CD4-positive, alpha-beta T cell (primary cell): ENCODE results near the gene UNC5B. TPM values are rescaled to one million over a fixed set of nuclear protein-coding genes. Genes with fewer than 3 reads are reported as not detected.

Experiments used
- ATAC-seq: fragments of 200-7000 bp; cut with Tn5 transposase; one replicate; pipeline ENCODE4 v1.10.0; 2022; ENCODE audit warnings: mild to moderate bottlenecking; ENCODE audit not compliant: poor library complexity
- CTCF ChIA-PET: fragments of 350-600 bp; sonication (Branson Sonifier 250); formaldehyde crosslinking; loops from one replicate; lab custom pipeline; 2021; ENCODE audit warnings: antibody characterized with exemption, inconsistent platforms; lab: Charles Lee
- POLR2A ChIA-PET: fragments of 350-600 bp; sonication (Branson Sonifier 250); formaldehyde crosslinking; loops from one replicate; lab custom pipeline; 2021; ENCODE audit warnings: antibody characterized with exemption, inconsistent platforms; lab: Charles Lee
- DNase-seq, 14 experiments: peaks; one replicate each; pipeline ENCODE4 v3.0.0-alpha.2; 2013 to 2020; ENCODE audit warnings: mixed read lengths in 2 of 14
- H3K27ac ChIP-seq, 2 donors: one replicate each; pipeline versions ENCODE4 v1.5.1 to v1.7.0; 2013; ENCODE audit warnings: low read length in 2 of 2, low read depth in 1 of 2, mild to moderate bottlenecking in 1 of 2
- H3K27me3 ChIP-seq, 2 experiments: 1 replicate in 1 of 2; 2 replicates in 1 of 2; pipeline versions ENCODE4 v1.6.1 to v1.7.0; 2013; ENCODE audit warnings: low read length in 2 of 2, control low read depth in 1 of 2, mild to moderate bottlenecking in 1 of 2, moderate library complexity in 1 of 2; ENCODE audit not compliant: insufficient read depth in 2 of 2, control insufficient read depth in 1 of 2
- H3K36me3 ChIP-seq: one replicate; pipeline ENCODE4 v1.6.1; 2013; ENCODE audit warnings: low read length, control low read depth; ENCODE audit not compliant: insufficient read depth
- H3K4me1 ChIP-seq: one replicate; pipeline ENCODE4 v1.6.1; 2013; ENCODE audit warnings: low read length, control low read depth; ENCODE audit not compliant: insufficient read depth
- H3K4me3 ChIP-seq: one replicate; pipeline ENCODE4 v1.5.1; 2013; ENCODE audit warnings: mild to moderate bottlenecking, low read length, moderate library complexity
- H3K9me3 ChIP-seq, 2 experiments: 1 replicate in 1 of 2; 2 replicates in 1 of 2; pipeline versions ENCODE4 v1.6.1 to v1.7.0; 2013; ENCODE audit warnings: low read length in 2 of 2, mild to moderate bottlenecking in 2 of 2, control low read depth in 1 of 2, moderate library complexity in 1 of 2; ENCODE audit not compliant: control insufficient read depth in 1 of 2, insufficient read depth in 1 of 2
- H3K27ac Mint-ChIP-seq: one replicate; pipeline ENCODE4 v1.8.0; 2020; ENCODE audit warnings: mixed read lengths
- H3K27me3 Mint-ChIP-seq: one replicate; pipeline ENCODE4 v1.8.0; 2021; ENCODE audit warnings: mixed read lengths
- H3K36me3 Mint-ChIP-seq: one replicate; pipeline ENCODE4 v1.8.0; 2021; ENCODE audit warnings: low read depth, mixed read lengths
- H3K4me1 Mint-ChIP-seq: one replicate; pipeline ENCODE4 v1.8.0; 2021; ENCODE audit warnings: low read depth, mixed read lengths
- H3K4me3 Mint-ChIP-seq: one replicate; pipeline ENCODE4 v1.8.0; 2020; ENCODE audit warnings: mild to moderate bottlenecking, mixed read lengths
- H3K9me3 Mint-ChIP-seq: one replicate; pipeline ENCODE4 v1.8.0; 2020; ENCODE audit warnings: mixed read lengths
- intact Hi-C, 2 experiments: fragments of 100-400 bp; cut with DNase I in 1 of 2; cut with micrococcal nuclease in 1 of 2; formaldehyde crosslinking; loops; one replicate each; pipeline versions ENCODE4 v1.15.1 to v1.9.0; 2023 to 2025; cut with DNase I, micrococcal nuclease
- total RNA-seq, 174 experiments: library from RNA in 2 of 174; stranded (reverse) in 2 of 174; gene quantifications; one replicate each; pipeline ENCODE4 v1.2.3 and lab custom pipeline; 2021 to 2026
- TF ChIP-seq, protein P1 (sequence below): fragments of 200-600 bp; IDR thresholded peaks from one replicate; pipeline ENCODE4 v1.8.0; 2022; ENCODE audit warnings: antibody characterized with exemption, mild to moderate bottlenecking

The UNC5B gene
- total RNA-seq, 2 experiments from 2014 or later: 0.03 TPM; not detected in 1

DNA sequence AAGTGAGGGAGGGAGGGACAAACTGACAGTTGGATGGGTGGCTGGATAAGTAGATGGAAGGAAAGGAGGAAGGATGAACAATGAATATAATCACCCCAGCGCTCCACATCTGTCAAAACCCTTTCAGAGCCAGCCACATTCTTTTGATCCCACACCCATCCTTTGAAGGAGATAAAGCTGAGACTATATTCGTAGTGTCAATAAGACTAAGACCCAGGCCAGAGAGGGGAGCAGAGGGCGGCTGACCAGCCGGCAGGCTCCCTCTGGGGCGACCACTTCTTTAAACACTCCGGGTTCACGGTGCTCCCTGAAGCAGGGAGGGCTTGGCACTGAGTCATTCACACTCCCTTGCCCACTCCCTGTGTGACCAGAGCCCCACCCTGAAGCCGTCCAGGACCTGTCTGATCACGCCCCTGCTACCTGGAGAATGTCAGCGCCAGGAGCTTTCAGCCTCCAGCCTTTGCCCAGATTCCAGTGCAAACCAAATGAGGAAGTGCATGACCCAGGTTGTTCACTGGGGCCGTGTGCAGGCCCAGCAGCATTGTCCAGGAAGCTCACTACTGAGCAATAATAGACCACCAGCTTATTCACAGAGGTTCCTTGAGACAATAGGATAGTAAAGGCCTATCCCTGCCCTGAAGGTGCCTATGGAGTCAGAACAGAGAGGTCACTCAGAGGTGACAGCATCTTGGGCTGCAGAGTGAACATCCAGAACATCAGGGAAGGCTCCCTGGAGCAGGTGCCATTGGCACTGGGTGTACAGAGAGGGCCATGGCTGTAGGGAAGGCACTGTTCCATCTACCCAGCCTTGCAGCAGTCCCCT lies 34.4 kb downstream of the UNC5B start:
- Mint-ChIP-seq H3K27ac (no peak overlapping the region), H3K9me3 (no peaks in the 10 kb centered on the region), H3K4me1 (no peaks in the 10 kb centered on the region), H3K27me3 (peaks cover 5% of the 10 kb centered on the region), H3K4me3 (no peak overlapping the region), H3K36me3 (no peaks in the 10 kb centered on the region)
- ATAC-seq: no peak
- TF ChIP-seq, protein P1, sequence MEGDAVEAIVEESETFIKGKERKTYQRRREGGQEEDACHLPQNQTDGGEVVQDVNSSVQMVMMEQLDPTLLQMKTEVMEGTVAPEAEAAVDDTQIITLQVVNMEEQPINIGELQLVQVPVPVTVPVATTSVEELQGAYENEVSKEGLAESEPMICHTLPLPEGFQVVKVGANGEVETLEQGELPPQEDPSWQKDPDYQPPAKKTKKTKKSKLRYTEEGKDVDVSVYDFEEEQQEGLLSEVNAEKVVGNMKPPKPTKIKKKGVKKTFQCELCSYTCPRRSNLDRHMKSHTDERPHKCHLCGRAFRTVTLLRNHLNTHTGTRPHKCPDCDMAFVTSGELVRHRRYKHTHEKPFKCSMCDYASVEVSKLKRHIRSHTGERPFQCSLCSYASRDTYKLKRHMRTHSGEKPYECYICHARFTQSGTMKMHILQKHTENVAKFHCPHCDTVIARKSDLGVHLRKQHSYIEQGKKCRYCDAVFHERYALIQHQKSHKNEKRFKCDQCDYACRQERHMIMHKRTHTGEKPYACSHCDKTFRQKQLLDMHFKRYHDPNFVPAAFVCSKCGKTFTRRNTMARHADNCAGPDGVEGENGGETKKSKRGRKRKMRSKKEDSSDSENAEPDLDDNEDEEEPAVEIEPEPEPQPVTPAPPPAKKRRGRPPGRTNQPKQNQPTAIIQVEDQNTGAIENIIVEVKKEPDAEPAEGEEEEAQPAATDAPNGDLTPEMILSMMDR: no peak
- POLR2A ChIA-PET: no interaction called here
- Histone ChIP-seq H3K36me3 (no peaks in the 10 kb centered on the region), H3K4me1 (no peaks in the 10 kb centered on the region), H3K4me3 (no peak overlapping the region), H3K9me3 (no peaks in the 10 kb centered on the region), H3K27me3 (peaks cover 2 to 7% of the 10 kb centered on the region in 2 experiments), H3K27ac (no peak overlapping the region)
- CTCF ChIA-PET: no interaction called here
- intact Hi-C loops: no loop called here
- DNase-seq: no peak

DNA sequence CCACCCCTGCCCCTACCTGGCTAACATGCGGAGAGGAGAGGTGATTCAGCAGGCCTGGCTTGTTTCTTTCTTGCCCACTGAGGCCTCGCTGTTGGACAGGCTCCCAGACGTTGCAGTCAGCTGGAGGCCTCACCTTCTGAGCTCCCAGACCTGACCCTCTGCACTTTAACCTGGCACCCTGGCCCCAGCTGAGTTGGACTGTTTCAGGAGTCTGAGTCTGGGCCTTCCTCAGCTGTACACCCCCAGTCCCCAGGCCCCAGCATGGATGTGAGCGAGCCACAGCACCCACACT lies 35.0 kb downstream of the UNC5B start:
- H3K27ac ChIP-seq: no peak overlapping the region
- no peak overlapping the region for H3K4me3 Mint-ChIP-seq
- H3K27me3 ChIP-seq: peaks cover 2 to 7% of the 10 kb centered on the region in 2 experiments
- H3K27me3 Mint-ChIP-seq: peaks cover 5% of the 10 kb centered on the region
- H3K4me3 ChIP-seq: no peak overlapping the region
- intact Hi-C loops: no loop called here
- CTCF ChIA-PET: no interaction called here
- TF ChIP-seq, protein P1: no peak
- DNase-seq (no peak), ATAC-seq (no peak)
- H3K9me3 ChIP-seq: no peaks in the 10 kb centered on the region
- no peaks in the 10 kb centered on the region for H3K9me3 Mint-ChIP-seq
- POLR2A ChIA-PET: no interaction called here
- H3K27ac Mint-ChIP-seq: no peak overlapping the region
- no peaks in the 10 kb centered on the region for H3K36me3 ChIP-seq
- no peaks in the 10 kb centered on the region for H3K36me3 Mint-ChIP-seq
- no peaks in the 10 kb centered on the region for H3K4me1 Mint-ChIP-seq
- no peaks in the 10 kb centered on the region for H3K4me1 ChIP-seq

DNA sequence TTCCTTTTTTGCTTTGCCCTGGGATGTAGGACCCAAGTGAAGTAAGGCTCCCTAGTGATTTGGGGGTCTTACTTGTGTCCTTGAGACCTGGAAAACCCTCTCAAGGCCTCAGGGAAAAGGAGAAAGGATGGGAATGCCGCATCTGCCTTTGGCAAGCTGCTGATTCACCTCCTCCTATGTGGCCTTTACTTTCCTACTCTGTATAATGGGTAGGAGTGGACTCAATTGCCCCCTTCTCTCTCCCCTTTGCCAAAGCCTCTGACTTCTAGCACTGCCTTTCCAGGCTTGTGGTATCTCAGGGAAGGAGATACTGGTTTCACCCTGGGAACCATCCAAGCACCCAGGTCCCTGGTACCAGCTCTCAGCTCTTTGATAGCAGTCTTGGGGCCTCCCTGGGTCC lies 35.4 kb downstream of the UNC5B start:
- TF ChIP-seq, protein P1: no peak
- H3K9me3 ChIP-seq: no peaks in the 10 kb centered on the region
- H3K27ac ChIP-seq: no peak overlapping the region
- H3K27me3 ChIP-seq: peaks cover 2 to 7% of the 10 kb centered on the region in 2 experiments
- H3K4me1 ChIP-seq: no peaks in the 10 kb centered on the region
- DNase-seq (no peak), ATAC-seq (no peak)
- H3K36me3 Mint-ChIP-seq: no peaks in the 10 kb centered on the region
- intact Hi-C loops: no loop called here
- H3K4me1 Mint-ChIP-seq: no peaks in the 10 kb centered on the region
- peaks cover 5% of the 10 kb centered on the region for H3K27me3 Mint-ChIP-seq
- ChIA-PET CTCF (no interaction called here), POLR2A (no interaction called here)
- H3K4me3 Mint-ChIP-seq: no peak overlapping the region
- H3K27ac Mint-ChIP-seq: no peak overlapping the region
- H3K9me3 Mint-ChIP-seq: no peaks in the 10 kb centered on the region
- H3K36me3 ChIP-seq: no peaks in the 10 kb centered on the region
- H3K4me3 ChIP-seq: no peak overlapping the region
